AG09309 (cell line): ENCODE measurements around the gene SLC9A8.

Experiments
- DNase-seq: peaks from one replicate; pipeline ENCODE4 v3.0.0-alpha.2; 2010; ENCODE audit warnings: low read depth
- H3K4me3 ChIP-seq: 2 replicates; pipeline ENCODE4 v1.5.1; 2011; ENCODE audit warnings: mild to moderate bottlenecking, low read depth, low read length, moderate library complexity; ENCODE audit not compliant: control insufficient read depth
- CTCF ChIP-seq: IDR thresholded peaks from 2 replicates; pipeline ENCODE4 v1.5.1; 2011; ENCODE audit warnings: mild to moderate bottlenecking, low read depth, low read length, inconsistent platforms; ENCODE audit not compliant: insufficient read depth, control insufficient read depth; ENCODE audit errors: missing control alignments

Gene SLC9A8

GRCh38 chr20:49909499-49910339 is 97.1 kb downstream of the SLC9A8 start:
- H3K4me3 ChIP-seq, result no peak overlapping the region
- no peak for DNase-seq
- peak; percentile 14 for TF ChIP-seq CTCF

GRCh38 chr20:49910340-49910706 is 97.7 kb downstream of the SLC9A8 start:
- DNase-seq, result no peak
- H3K4me3 ChIP-seq, result no peak overlapping the region
- no peak for TF ChIP-seq CTCF

- no peak overlapping the region for H3K4me3 ChIP-seq
- no peak for DNase-seq
- no peak for TF ChIP-seq CTCF
These were observed 100.9 kb downstream of the SLC9A8 start for GRCh38 chr20:49913399-49914047.

GRCh38 chr20:49914310-49915117 is 101.9 kb downstream of the SLC9A8 start:
- no peak for DNase-seq
- TF ChIP-seq CTCF, result no peak
- peak overlapping the region; percentile 68 for H3K4me3 ChIP-seq

- DNase-seq, result no peak
- TF ChIP-seq CTCF, result no peak
- peak overlapping the region; percentile 68 for H3K4me3 ChIP-seq
These were observed 102.4 kb downstream of the SLC9A8 start for GRCh38 chr20:49915118-49915379.

GRCh38 chr20:49915380-49916145 is 102.9 kb downstream of the SLC9A8 start, which contains the start of gene SPATA2:
Gene SPATA2, minus strand, starts transcription at chr20:49915529. Its CDS starts 7,039 bp downstream, at chr20:49908490.
- H3K4me3 ChIP-seq, result peak within 1 kb of the TSS; percentile 68
- DNase-seq, result peak; percentile 68
- no peak for TF ChIP-seq CTCF
